ENCODE data around the gene SCGB1A1.
A peak's percentile ranks its signal among the peaks of the same experiment; 100 is the strongest.

The SCGB1A1 gene

GRCh38 chr11:62398011-62398994, 20.5 kb upstream of the SCGB1A1 start:
- DNase-seq (ENCODE audit: low spot score), result peak; percentile 62

DNA sequence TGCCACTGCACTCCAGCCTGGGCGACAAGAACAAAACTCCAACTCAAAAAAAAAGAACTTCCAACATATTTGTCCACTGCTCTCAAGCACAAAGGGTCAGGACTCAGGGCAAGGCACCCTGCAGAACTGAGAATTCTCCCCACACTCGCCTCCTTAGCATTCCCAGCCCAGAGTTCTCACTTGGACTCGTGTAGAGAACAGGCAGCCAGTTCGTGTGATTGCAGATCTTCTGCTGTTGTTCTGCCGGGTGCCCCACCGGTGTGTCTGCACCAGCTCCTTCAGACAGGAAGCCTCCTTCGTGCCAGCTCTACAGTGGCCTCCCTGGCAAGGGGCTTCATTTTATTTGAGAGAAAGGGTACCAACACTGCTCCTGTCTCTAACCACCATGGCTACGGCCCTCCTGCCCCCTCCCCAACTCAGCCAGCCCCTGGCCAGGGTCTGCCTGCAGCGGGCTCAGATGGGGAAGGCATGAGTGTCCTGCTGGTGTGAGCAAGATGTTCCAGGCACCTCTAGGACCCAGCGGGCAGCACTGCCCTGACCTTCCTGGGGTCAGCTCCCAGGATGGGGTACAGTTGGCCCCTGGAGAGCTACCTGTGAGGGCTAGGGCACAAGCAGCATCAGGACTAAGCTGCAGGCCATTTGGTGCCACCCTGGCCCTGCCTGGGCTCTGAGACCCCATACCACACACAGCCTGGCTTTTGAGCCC, 19.5 kb upstream of the SCGB1A1 start:
- peak; percentile 28 for DNase-seq (ENCODE audit: low spot score)

DNA sequence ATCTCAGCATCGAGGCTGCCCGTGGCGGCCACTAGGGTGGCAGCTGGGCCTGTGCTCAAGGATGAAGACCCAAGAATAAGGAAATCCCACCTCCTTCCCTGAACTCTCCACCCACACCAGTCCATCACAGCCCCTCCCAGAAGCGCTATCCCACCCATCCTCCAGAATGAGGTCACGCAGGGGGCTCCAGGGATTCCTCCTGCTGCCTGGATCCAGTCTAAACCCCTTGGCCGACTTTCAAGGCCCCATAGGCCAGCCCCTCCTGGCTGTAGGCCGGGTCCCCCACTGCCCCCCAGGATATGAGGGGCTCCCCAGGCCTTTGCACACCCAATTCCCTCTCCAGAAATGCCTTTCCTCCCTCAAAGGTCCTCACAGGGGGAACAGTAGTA, 19.0 kb upstream of the SCGB1A1 start:
- no peak for DNase-seq (ENCODE audit: low spot score)

DNA sequence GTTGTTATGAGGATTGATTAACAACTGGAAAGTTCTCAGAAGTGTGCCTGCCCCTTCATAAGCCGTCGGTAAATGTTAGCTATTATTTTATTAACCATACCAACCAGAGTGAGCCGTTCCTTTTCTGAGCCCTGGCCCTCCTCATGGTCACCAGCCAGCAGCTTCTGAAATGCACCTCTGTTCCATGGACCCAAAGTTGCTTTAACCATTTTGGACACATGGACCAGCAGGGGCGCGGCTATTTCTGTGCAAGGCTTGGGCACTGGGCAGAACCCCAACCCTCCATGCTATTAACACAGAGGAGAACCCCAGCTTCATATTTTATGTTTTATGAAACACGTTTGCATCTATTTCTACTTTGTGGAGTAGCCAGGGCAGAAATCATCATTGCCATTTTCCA, 18.6 kb upstream of the SCGB1A1 start:
- DNase-seq (ENCODE audit: low spot score), result no peak

GRCh38 chr11:62400760-62401159, 18.1 kb upstream of the SCGB1A1 start:
- DNase-seq (ENCODE audit: low spot score), result peak; percentile 97

- no peak for DNase-seq (ENCODE audit: low spot score)
These were observed 17.5 kb upstream of the SCGB1A1 start for GRCh38 chr11:62401356-62401755.

GRCh38 chr11:62401811-62402210, 17.0 kb upstream of the SCGB1A1 start:
- DNase-seq (ENCODE audit: low spot score), result no peak

DNA sequence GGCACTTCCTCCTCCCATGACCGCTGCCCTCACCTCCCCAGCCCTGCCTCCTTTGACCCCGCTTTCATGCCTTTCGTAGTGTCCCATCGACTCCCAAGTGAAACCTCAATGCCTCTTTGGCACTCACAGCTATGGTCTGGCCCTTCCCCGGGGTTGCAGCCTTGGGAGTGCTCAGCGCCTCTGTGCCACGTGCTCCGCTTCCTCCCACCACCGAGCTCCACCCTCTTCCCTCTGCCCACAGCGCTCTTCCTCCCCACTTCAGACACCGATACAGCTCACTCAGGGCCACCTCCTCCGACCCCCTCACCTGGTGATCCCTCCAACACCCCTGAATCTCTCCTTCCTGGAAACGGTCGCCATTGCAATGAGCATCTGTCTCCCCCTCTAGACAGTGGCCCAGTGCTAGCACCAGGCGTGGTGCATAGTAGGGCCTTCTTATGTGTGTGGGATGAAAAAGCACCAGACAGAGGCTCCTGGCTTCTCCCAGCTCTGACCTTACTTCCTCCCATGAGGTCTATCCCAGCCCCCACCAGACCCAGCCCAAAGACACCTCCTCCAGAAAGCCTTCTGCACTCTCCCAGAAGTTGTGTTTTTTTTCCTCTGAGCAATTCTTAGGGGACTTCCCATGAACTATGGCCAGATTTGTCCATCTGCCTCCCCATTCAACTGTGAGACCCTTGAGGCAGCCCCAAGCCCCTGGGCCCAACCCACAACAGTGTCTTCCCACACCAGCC, 16.4 kb upstream of the SCGB1A1 start:
- no peak for DNase-seq (ENCODE audit: low spot score)

DNA sequence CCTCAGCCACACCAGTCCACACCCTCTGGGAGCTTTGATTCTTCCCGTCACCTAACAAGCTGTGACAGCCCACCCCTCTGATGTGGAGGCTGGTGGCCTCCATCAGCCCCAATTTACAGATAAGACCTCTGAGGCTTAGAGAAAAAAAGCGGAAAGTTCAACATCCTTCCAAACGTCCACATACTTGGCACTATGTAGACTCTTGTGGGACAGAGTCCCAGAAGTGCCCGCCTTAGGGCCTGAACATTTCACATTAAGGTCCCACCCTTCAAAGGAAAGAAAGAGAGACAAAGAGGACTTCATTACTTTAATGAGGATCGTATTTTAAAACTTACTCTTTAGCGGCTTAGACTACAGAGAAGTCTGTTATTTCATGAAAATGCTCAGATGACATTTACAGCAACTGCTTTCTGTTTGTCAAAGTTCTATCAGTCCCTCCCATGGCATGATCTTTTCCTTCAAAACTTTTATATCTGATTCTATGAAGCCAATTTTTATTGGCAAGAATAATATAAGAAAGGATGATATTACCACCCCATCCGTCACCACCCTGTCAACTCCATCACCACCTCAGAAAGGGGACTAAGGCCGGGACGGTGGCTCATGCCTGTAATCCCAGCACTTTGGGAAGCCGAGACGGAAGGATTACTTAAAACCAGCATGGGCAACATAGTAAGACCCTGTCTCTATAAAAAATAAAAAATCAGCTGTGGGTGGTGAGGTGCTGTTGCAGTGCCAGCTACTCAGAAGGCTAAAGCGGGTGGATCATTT, 15.7 kb upstream of the SCGB1A1 start:
- DNase-seq (ENCODE audit: low spot score), result no peak

- DNase-seq (ENCODE audit: low spot score), result no peak
These were observed 14.4 kb upstream of the SCGB1A1 start for GRCh38 chr11:62404435-62404834.

DNA sequence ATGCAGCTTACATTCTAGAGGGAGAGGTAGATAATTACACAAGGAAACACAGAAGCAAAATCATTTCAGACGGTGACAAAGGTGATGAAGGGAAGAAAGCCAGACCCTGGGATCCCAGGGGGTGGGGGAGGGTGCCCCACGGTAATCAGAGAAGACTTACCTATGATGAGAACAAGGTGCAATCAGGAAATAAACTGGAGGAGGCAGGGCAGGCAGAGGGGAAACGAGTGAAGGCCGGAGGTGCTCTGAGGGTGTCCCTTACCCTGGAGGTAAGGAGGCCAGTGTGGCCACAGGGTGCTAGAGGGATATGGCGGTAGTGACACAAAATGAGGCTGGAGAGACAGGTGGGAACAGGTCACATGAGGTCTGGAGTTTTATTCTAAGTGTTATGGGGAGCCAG, 13.9 kb upstream of the SCGB1A1 start:
- no peak for DNase-seq (ENCODE audit: low spot score)

DNA sequence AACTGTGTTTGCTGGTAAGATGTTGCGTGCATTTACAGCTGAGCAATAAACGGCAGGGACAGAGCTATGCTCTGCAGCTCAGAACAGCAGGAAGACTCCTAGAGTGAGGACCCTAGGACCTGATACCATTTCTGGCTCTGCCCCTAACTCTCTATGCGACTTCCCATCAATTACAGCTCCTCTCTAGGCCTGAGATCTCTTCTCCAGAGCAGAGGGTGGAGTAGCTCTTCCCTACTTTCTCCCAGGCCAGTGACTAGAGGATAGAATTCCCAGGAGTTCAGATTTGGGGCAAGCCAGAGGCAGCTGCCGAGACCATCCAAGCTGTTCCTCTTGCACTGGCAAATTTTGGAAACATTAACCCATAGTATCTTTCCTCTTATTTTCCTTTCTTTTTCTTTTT, 12.8 kb upstream of the SCGB1A1 start:
- DNase-seq (ENCODE audit: low spot score), result no peak

DNA sequence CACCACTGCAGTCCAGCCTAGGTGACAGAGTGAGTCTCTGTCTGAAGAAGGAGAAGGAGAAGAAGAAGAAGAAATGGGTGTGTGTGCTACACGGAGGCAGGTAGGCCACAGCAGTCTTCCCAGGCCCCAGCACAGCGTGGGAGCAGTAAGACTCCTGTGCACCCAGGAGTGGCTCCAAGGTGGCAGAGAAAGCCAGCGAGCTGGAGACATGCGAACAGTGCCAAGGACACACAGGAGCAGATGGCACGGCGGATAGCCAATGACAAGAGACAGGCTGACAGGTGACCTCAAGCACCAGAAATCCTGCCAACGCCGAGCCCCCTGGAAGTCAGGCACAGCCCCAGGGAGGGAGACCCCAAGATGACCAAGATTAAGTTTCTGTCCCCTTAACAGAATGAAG, 9.0 kb upstream of the SCGB1A1 start:
- DNase-seq (ENCODE audit: low spot score), result no peak

DNA sequence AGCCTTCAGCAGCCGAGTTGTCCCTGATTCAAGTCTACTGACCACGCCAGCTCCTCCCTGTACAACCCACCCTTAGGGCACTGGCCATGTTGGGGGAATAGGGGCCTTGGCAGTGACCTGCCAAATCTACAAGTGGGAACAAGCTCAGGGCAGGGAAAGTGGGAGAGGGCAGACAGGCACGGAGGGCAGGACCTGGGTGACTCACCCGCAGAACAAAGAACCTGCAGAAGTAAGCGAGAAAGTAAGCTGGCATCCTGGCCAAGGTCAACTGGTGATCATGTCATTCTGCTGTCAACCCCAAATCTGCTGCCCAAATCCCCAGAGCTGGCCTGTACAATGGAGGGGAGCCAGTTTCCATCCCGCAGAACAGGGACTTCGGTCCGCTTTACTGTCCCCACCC, 7.9 kb upstream of the SCGB1A1 start:
- no peak for DNase-seq (ENCODE audit: low spot score)

- no peak for DNase-seq (ENCODE audit: low spot score)
These were observed 7.3 kb upstream of the SCGB1A1 start for GRCh38 chr11:62411524-62411923.

GRCh38 chr11:62413060-62413696, 5.7 kb upstream of the SCGB1A1 start:
- no peak for DNase-seq (ENCODE audit: low spot score)

- DNase-seq (ENCODE audit: low spot score), result no peak
These were observed 2.2 kb upstream of the SCGB1A1 start for GRCh38 chr11:62416596-62416995.

DNA sequence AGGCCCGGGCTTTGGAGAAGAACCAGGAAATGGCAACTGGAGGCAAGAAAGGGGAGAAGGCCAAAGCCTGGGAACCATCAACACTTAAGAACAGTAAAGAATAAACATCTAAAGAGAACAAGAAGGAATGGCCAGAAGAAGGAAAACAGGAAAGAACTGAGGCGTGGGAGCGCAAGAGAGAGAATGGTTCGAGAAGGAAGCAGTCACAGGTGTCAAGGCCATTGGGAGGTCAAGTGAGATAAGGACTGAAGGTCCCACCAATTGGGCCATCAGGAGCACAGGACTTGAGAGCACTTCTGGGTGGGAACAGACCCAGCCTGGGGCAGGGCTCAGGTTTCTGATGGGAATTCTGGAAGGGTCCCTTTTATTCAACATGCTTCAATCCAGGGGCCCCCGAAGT, 697 bp upstream of the SCGB1A1 start:
- no peak for DNase-seq (ENCODE audit: low spot score)

DNA sequence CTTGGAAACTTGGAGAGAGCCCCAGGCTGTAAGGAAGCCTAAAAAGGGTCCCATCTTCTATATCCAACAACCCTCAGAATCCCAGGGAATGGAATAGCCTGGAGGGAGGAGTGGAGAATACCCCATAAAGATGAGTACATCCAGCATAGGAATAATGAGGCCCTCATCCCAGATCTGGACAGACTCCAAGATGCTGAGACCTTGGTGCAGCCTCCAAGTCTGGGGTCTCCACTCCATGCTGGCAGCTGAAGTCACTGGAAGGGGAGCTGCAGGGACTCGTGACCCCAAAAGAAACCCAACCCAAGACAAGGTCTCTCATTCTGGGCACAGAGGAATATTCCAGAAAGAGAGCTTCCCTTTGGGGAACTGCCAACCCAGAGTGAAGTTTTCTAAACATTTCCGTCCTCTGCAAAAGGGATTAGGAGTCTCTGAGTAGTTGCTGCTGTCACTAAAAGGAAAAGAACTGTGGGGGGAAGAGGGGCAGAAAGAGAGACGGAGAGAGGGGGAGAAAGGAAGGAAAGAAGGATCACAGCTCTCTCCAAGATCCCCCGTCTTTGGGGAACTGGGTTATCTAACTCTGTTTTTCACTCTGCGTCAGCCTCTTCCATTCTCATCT, 589 bp downstream of the SCGB1A1 start:
- no peak for DNase-seq (ENCODE audit: low spot score)

- DNase-seq (ENCODE audit: low spot score), result no peak
These were observed 1.1 kb downstream of the SCGB1A1 start for GRCh38 chr11:62419943-62420342.

DNA sequence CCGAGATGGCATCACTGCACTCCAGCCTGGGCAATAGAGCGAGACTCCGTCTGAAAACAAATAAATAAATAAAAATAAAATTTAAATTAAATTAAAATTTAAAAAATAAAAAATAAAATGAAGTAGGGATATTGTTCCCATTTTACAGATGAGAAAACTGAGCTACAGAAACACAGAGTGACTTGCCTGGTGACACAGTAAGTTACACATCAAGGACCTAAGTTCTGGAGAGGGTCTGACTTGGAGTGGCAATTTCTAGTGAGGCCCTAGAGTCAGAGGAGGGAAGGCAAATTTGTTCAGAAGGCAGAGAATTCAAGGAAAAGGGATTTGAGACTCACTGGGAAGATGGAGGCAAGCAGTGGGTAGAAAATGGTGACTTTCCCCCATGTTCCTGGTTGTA, 2.0 kb downstream of the SCGB1A1 start:
- no peak for DNase-seq (ENCODE audit: low spot score)

Measured in hepatic stellate cell (primary cell).